ENCODE measurements around the gene COPS8. TPM values are rescaled to one million over a fixed set of nuclear protein-coding genes. Genes with fewer than 3 reads are reported as not detected.

The COPS8 gene
- total RNA-seq, 5 donors from 2014 or later (not counting 1 experiment from before 2014, with no cell fraction given): 27.6 to 49.4 (median 30.2) TPM

DNA sequence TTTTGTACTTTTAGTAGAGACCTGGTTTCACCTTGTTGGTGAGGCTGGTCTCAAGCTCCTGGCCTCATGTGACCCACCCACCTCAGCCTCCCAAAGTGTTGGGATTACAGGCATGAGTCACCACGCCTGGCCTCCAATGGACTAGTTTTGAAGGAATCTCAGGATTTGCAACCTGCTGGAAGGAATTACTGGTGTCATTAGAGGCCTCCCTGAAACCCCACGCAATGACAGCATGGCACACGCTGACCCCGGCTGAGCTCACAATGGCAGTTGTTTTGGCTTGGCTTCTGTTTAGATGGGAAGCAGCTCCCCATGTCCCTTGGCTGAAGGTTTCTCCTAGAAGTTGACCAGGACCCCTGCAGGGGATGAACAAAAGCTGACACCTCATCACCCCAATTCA, 23.1 kb upstream of the COPS8 start:
- H3K4me1 Mint-ChIP-seq: peaks cover 1 to 5% (median 3%) of the 10 kb centered on the region in 3 donors

DNA sequence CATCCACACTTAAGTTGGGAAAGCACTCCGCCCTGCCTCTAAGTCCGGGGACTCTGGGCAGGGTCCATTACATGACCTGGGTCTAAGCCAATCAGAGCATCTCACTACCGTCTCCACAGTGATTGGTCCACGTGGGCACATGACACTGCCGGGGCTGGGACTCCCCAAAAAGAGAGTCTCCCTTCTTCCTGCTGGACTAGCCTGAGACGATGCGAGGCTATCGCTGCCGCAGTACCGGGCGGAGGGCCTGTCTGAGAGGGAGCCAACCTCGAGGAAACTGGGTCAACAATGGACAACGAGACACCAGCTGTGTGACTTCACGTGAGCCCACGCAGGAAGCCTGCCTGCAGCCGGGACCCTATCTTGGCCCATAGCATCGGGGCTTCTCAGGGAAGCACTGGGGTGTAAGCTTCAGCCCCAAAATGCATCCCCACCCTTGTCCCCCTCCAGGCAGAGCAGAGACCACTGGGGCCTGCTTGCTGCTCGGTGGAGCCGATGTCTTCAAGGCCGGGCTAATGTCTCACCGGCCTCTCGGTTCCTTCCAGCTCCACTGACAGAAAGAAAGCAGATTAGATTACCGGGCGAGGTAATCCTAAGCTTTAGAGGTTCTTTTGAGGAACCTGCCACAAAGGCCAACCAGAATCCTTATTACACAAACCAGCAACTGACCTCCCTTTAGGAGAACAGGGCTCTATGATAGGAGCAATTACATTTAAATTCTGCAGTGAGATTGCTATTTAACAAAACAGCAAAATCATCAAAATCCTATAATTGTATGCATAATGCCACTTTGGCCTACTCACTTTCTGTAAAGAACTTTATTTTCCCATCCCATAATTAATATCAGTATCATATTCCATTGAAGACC, 21.3 kb upstream of the COPS8 start:
- H3K4me3 Mint-ChIP-seq: no peak overlapping the region
- ATAC-seq (replicated peaks in 1 of 4) (no peak), DNase-seq (no peak)
- CTCF ChIA-PET: interaction anchor here (0.5 to 2.2 kb wide), 5 partner anchors 173 to 711 kb away, joined by 3 to 5 read pairs (median 4); no protein-coding TSS in a partner anchor
- WGBS (ENCODE audit: insufficient coverage): 91% methylated on average over 17 of the region's 24 CpGs
- POLR2A ChIA-PET: no interaction called here
- H3K27me3 ChIP-seq (replicated peaks in 1 of 2; ENCODE audit: control insufficient read depth in 2 of 2, extremely low read depth in 1 of 2, insufficient read depth in 2 of 2, low read length in 1 of 2): peaks cover 0 to 4% of the 10 kb centered on the region in 2 experiments
- no peak overlapping the region for H3K27ac ChIP-seq (ENCODE audit: low read length)
- no peak overlapping the region for H3K4me3 ChIP-seq (ENCODE audit: control insufficient read depth in 1 of 2, extremely low read depth in 1 of 2, low read length in 1 of 2)
- no peaks in the 10 kb centered on the region for H3K9me3 Mint-ChIP-seq
- no peaks in the 10 kb centered on the region for H3K36me3 ChIP-seq (ENCODE audit: control insufficient read depth in 2 of 2, extremely low read depth in 1 of 2, insufficient read depth in 1 of 2, low read length in 1 of 2)
- H3K36me3 Mint-ChIP-seq: no peaks in the 10 kb centered on the region
- H3K9me3 ChIP-seq: no peaks in the 10 kb centered on the region
- H3K27ac Mint-ChIP-seq: no peak overlapping the region
- peaks cover 0 to 4% of the 10 kb centered on the region in 2 donors for H3K27me3 Mint-ChIP-seq
- H3K4me1 ChIP-seq (ENCODE audit: control insufficient read depth in 1 of 2, extremely low read depth in 1 of 2, insufficient read depth in 2 of 2, low read length in 2 of 2): no peaks in the 10 kb centered on the region
- H3K4me1 Mint-ChIP-seq: peaks cover 0 to 5% (median 3%) of the 10 kb centered on the region in 3 donors

More for the DNA sequence above, 23.1 kb upstream of the COPS8 start:
- DNase-seq (no peak), ATAC-seq (replicated peaks in 1 of 4) (no peak)
- Mint-ChIP-seq H3K4me3 (no peak overlapping the region), H3K36me3 (no peaks in the 10 kb centered on the region), H3K9me3 (no peaks in the 10 kb centered on the region), H3K27ac (no peak overlapping the region), H3K27me3 (peaks cover 0 to 4% of the 10 kb centered on the region in 2 donors)
- Histone ChIP-seq H3K4me1 (ENCODE audit: control insufficient read depth in 1 of 2, extremely low read depth in 1 of 2, insufficient read depth in 2 of 2, low read length in 2 of 2) (no peaks in the 10 kb centered on the region), H3K27ac (ENCODE audit: low read length) (no peak overlapping the region), H3K4me3 (ENCODE audit: control insufficient read depth in 1 of 2, extremely low read depth in 1 of 2, low read length in 1 of 2) (no peak overlapping the region), H3K9me3 (no peaks in the 10 kb centered on the region), H3K36me3 (ENCODE audit: control insufficient read depth in 2 of 2, extremely low read depth in 1 of 2, insufficient read depth in 1 of 2, low read length in 1 of 2) (no peaks in the 10 kb centered on the region), H3K27me3 (replicated peaks in 1 of 2; ENCODE audit: control insufficient read depth in 2 of 2, extremely low read depth in 1 of 2, insufficient read depth in 2 of 2, low read length in 1 of 2) (peaks cover 0 to 4% of the 10 kb centered on the region in 2 experiments)
- ChIA-PET POLR2A (no interaction called here), CTCF (no interaction called here)
- WGBS (ENCODE audit: insufficient coverage): 94% methylated on average over 4 of the region's 4 CpGs

DNA sequence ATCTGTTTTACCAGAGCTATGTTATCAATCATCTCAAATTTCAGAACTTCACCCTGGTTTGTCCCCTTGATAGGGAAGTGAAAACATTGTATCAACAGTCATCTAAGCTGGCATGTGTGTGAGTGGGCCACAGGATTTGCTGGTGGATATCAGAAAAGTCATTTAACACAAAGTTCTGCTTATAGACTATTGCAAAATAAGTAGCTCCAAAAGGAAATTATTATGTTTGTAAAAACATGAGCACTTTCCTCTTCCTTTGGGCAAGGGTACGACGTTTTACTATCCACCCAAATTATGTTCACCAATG, 20.7 kb upstream of the COPS8 start:
- Histone ChIP-seq H3K27me3 (replicated peaks in 1 of 2; ENCODE audit: control insufficient read depth in 2 of 2, extremely low read depth in 1 of 2, insufficient read depth in 2 of 2, low read length in 1 of 2) (peaks cover 0 to 4% of the 10 kb centered on the region in 2 experiments), H3K36me3 (ENCODE audit: control insufficient read depth in 2 of 2, extremely low read depth in 1 of 2, insufficient read depth in 1 of 2, low read length in 1 of 2) (no peaks in the 10 kb centered on the region), H3K4me3 (ENCODE audit: control insufficient read depth in 1 of 2, extremely low read depth in 1 of 2, low read length in 1 of 2) (no peak overlapping the region), H3K4me1 (ENCODE audit: control insufficient read depth in 1 of 2, extremely low read depth in 1 of 2, insufficient read depth in 2 of 2, low read length in 2 of 2) (no peaks in the 10 kb centered on the region), H3K27ac (ENCODE audit: low read length) (no peak overlapping the region), H3K9me3 (no peaks in the 10 kb centered on the region)
- no CpG with 5 or more reads among the region's 2 CpGs for WGBS (ENCODE audit: insufficient coverage)
- ChIA-PET POLR2A (no interaction called here), CTCF (interaction anchor here (0.5 to 2.2 kb wide), 4 partner anchors 194 to 712 kb away, joined by 3 to 5 read pairs (median 4); no protein-coding TSS in a partner anchor)
- no peak for DNase-seq
- Mint-ChIP-seq H3K36me3 (no peaks in the 10 kb centered on the region), H3K27ac (no peak overlapping the region), H3K9me3 (no peaks in the 10 kb centered on the region), H3K27me3 (peaks cover 0 to 4% of the 10 kb centered on the region in 2 donors), H3K4me1 (peaks cover 0 to 5% (median 3%) of the 10 kb centered on the region in 3 donors), H3K4me3 (no peak overlapping the region)
- ATAC-seq (replicated peaks in 1 of 4): no peak

GRCh38 chr2:237066396-237066795, 19.3 kb upstream of the COPS8 start:
- H3K27ac Mint-ChIP-seq: no peak overlapping the region
- ATAC-seq (replicated peaks in 1 of 4) (no peak), DNase-seq (no peak)
- H3K4me3 Mint-ChIP-seq: no peak overlapping the region
- H3K27ac ChIP-seq (ENCODE audit: low read length): no peak overlapping the region
- H3K9me3 ChIP-seq: no peaks in the 10 kb centered on the region
- H3K36me3 Mint-ChIP-seq: no peaks in the 10 kb centered on the region
- H3K27me3 ChIP-seq (replicated peaks in 1 of 2; ENCODE audit: control insufficient read depth in 2 of 2, extremely low read depth in 1 of 2, insufficient read depth in 2 of 2, low read length in 1 of 2): peaks cover 0 to 1% of the 10 kb centered on the region in 2 experiments
- 88% methylated on average over 2 of the region's 2 CpGs for WGBS (ENCODE audit: insufficient coverage)
- CTCF ChIA-PET: interaction anchor here in 1 of 2 donors (0.5 to 2.2 kb wide), 2 partner anchors 11 to 713 kb away, joined by 3 to 5 read pairs; no protein-coding TSS in a partner anchor
- POLR2A ChIA-PET: no interaction called here
- no peak overlapping the region for H3K4me3 ChIP-seq (ENCODE audit: control insufficient read depth in 1 of 2, extremely low read depth in 1 of 2, low read length in 1 of 2)
- H3K9me3 Mint-ChIP-seq: no peaks in the 10 kb centered on the region
- peaks cover 0 to 1% of the 10 kb centered on the region in 2 donors for H3K27me3 Mint-ChIP-seq
- H3K4me1 Mint-ChIP-seq: no peaks in the 10 kb centered on the region
- no peaks in the 10 kb centered on the region for H3K36me3 ChIP-seq (ENCODE audit: control insufficient read depth in 2 of 2, extremely low read depth in 1 of 2, insufficient read depth in 1 of 2, low read length in 1 of 2)
- no peaks in the 10 kb centered on the region for H3K4me1 ChIP-seq (ENCODE audit: control insufficient read depth in 1 of 2, extremely low read depth in 1 of 2, insufficient read depth in 2 of 2, low read length in 2 of 2)

DNA sequence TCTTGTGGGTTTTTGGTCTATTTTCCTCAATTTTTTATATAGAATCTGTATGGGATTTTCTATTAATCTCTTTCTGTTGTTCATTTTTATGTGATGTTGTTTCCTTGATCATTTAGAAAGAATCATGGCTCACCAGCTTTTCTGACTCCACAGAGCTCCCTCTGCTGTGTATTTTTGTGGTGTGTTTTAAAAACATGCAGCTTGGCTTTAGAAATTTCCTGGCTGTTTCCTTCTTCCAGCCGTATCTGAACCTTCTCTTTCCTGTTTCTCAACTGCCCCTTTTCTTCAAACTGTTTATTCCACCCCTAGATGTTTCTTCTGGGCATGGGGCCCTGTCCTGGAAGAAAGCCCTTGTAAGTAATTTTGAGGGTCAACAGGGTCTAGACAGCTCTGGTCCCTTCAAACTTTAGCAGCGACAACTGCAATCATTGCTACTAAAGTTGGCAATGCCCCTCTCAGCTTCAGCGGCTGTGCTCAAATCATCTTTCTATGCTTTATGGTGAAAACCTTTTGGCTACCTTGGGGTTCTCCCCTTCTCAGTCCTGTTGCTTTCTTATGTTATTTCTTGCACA, 17.6 kb upstream of the COPS8 start:
- Histone ChIP-seq H3K27me3 (replicated peaks in 1 of 2; ENCODE audit: control insufficient read depth in 2 of 2, extremely low read depth in 1 of 2, insufficient read depth in 2 of 2, low read length in 1 of 2) (peaks cover 0 to 5% of the 10 kb centered on the region in 2 experiments), H3K9me3 (no peaks in the 10 kb centered on the region), H3K36me3 (ENCODE audit: control insufficient read depth in 2 of 2, extremely low read depth in 1 of 2, insufficient read depth in 1 of 2, low read length in 1 of 2) (no peaks in the 10 kb centered on the region), H3K4me3 (ENCODE audit: control insufficient read depth in 1 of 2, extremely low read depth in 1 of 2, low read length in 1 of 2) (no peak overlapping the region), H3K27ac (ENCODE audit: low read length) (no peak overlapping the region), H3K4me1 (ENCODE audit: control insufficient read depth in 1 of 2, extremely low read depth in 1 of 2, insufficient read depth in 2 of 2, low read length in 2 of 2) (no peaks in the 10 kb centered on the region)
- Mint-ChIP-seq H3K4me3 (no peak overlapping the region), H3K36me3 (no peaks in the 10 kb centered on the region), H3K4me1 (no peaks in the 10 kb centered on the region), H3K27ac (no peak overlapping the region), H3K27me3 (no peaks in the 10 kb centered on the region), H3K9me3 (no peaks in the 10 kb centered on the region)
- no CpG with 5 or more reads among the region's 3 CpGs for WGBS (ENCODE audit: insufficient coverage)
- POLR2A ChIA-PET: no interaction called here
- no peak for DNase-seq
- CTCF ChIA-PET: interaction anchor here in 1 of 2 donors (0.7 to 0.8 kb wide), 2 partner anchors 11 to 634 kb away, joined by 3 read pairs; no protein-coding TSS in a partner anchor
- ATAC-seq (replicated peaks in 1 of 4): no peak

DNA sequence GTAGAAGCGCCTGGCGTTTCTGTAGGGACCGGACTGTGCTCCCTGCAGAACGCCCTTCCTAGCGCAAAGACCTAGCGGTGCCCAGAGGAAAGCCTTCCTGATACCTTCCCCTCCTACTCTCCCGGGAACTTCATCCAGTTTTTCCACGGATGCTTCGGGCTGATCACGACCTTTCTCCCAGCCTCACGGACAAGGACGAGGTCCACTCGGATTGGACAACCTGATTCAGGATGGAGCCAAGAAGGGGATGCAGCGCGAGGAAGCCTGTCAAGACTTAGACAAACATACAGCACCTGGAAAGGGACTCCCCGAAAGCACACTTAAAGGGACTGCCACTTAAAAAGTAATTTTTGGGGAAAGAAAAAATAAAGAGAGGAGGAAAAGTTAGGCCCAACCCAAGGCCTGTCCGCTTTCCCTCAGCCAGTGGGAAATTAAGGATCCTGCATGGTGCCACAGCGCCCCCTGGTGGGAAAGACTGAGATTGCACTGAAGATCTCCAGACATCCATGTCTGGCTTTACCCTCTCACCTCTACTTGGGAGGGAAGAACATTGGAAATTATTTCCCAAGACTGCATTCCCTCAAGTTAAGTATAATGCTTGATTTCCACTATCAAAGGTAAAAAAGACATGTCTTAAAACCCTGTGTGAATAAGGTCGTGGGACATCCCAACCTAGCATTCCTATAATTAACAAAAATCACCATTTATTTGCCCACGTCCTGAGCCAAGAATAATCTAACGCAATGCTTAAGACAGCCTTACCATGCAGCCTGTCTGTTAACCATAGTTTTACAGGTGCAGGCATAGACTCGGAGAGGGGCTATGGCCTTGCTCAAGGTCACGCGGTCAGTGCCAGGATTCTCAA, 13.4 kb upstream of the COPS8 start:
- Histone ChIP-seq H3K4me1 (ENCODE audit: control insufficient read depth in 1 of 2, extremely low read depth in 1 of 2, insufficient read depth in 2 of 2, low read length in 2 of 2) (no peaks in the 10 kb centered on the region), H3K9me3 (no peaks in the 10 kb centered on the region), H3K27ac (ENCODE audit: low read length) (no peak overlapping the region), H3K27me3 (replicated peaks in 1 of 2; ENCODE audit: control insufficient read depth in 2 of 2, extremely low read depth in 1 of 2, insufficient read depth in 2 of 2, low read length in 1 of 2) (peaks cover 0 to 8% of the 10 kb centered on the region in 2 experiments), H3K4me3 (ENCODE audit: control insufficient read depth in 1 of 2, extremely low read depth in 1 of 2, low read length in 1 of 2) (no peak overlapping the region), H3K36me3 (ENCODE audit: control insufficient read depth in 2 of 2, extremely low read depth in 1 of 2, insufficient read depth in 1 of 2, low read length in 1 of 2) (no peaks in the 10 kb centered on the region)
- Mint-ChIP-seq H3K4me1 (no peaks in the 10 kb centered on the region), H3K4me3 (no peak overlapping the region), H3K36me3 (no peaks in the 10 kb centered on the region), H3K27me3 (no peaks in the 10 kb centered on the region), H3K27ac (no peak overlapping the region), H3K9me3 (no peaks in the 10 kb centered on the region)
- ATAC-seq (replicated peaks in 1 of 4) (no peak), DNase-seq (peak in 34 of 35 experiments; percentile 22 to 78 (median 57))
- WGBS (ENCODE audit: insufficient coverage): 84% methylated on average over 15 of the region's 24 CpGs
- POLR2A ChIA-PET: no interaction called here
- CTCF ChIA-PET: no interaction called here
